A549 (cell line): Measurements from ENCODE around the gene EEIG1.

ENCODE experiments used
- BHLHE40 ChIP-seq: IDR thresholded peaks from 2 replicates; pipeline ENCODE4 v1.6.1; 2012; ENCODE audit warnings: low read depth, low read length, inconsistent platforms
- CEBPB ChIP-seq, 2 experiments: fragments of >200 bp in 1 of 2; sonication (Bioruptor Twin) in 1 of 2; formaldehyde crosslinking in 1 of 2; IDR thresholded peaks; 2 replicates each; pipeline ENCODE4 v1.6.1; 2012 to 2016
- CHD4 ChIP-seq: fragments of 200-600 bp; sonication (generic); IDR thresholded peaks from 2 replicates; pipeline ENCODE4 v1.6.1; 2016; ENCODE audit warnings: antibody characterized with exemption, mild to moderate bottlenecking, borderline replicate concordance
- CTCF ChIP-seq: fragments of >200 bp; sonication (Bioruptor Twin); formaldehyde crosslinking; IDR thresholded peaks from 3 replicates; pipeline ENCODE4 v1.5.1; 2016
- EP300 ChIP-seq, 2 experiments: fragments of >200 bp; sonication (Bioruptor Twin); formaldehyde crosslinking; IDR thresholded peaks; 2 replicates in 1 of 2; 3 replicates in 1 of 2; pipeline ENCODE4 v1.6.1; 2016 to 2017
- GATA3 ChIP-seq: IDR thresholded peaks from 2 replicates; pipeline ENCODE4 v1.6.1; 2012; ENCODE audit warnings: borderline replicate concordance
- MAFK ChIP-seq: fragments of 450-650 bp; IDR thresholded peaks from 2 replicates; pipeline ENCODE4 v1.6.1; 2014; ENCODE audit not compliant: partially characterized antibody
- PBX3 ChIP-seq: IDR thresholded peaks from 2 replicates; pipeline ENCODE4 v1.6.1; 2012
- POLR2A ChIP-seq: IDR thresholded peaks from 2 replicates; pipeline ENCODE4 v1.6.1; 2012; ENCODE audit warnings: mild to moderate bottlenecking, low read length
- RAD21 ChIP-seq, 2 experiments: fragments of >200 bp in 1 of 2; sonication (Bioruptor Twin) in 1 of 2; formaldehyde crosslinking in 1 of 2; IDR thresholded peaks in 1 of 2; conservative IDR thresholded peaks in 1 of 2; 2 replicates in 1 of 2; 3 replicates in 1 of 2; pipeline ENCODE4 v1.6.1; 2012 to 2018; ENCODE audit warnings: inconsistent platforms in 1 of 2
- RARB ChIP-seq: fragments of 250-450 bp; sonication (Bioruptor Pico); IDR thresholded peaks from 2 replicates; pipeline ENCODE4 v1.8.0; 2021; ENCODE audit warnings: mild to moderate bottlenecking, moderate library complexity
- REST ChIP-seq: fragments of 200-600 bp; sonication (generic); IDR thresholded peaks from 2 replicates; pipeline ENCODE4 v1.6.1; 2016; ENCODE audit warnings: antibody characterized with exemption, mild to moderate bottlenecking, moderate library complexity
- TF ChIP-seq, protein P1 (sequence below): IDR thresholded peaks from 2 replicates; pipeline ENCODE4 v1.6.1; 2012
- TF ChIP-seq, protein P2 (sequence below): fragments of 150-350 bp; IDR thresholded peaks from 2 replicates; pipeline ENCODE4 v1.6.1; 2014; ENCODE audit warnings: low read depth, mild to moderate bottlenecking, low read length

DNA sequence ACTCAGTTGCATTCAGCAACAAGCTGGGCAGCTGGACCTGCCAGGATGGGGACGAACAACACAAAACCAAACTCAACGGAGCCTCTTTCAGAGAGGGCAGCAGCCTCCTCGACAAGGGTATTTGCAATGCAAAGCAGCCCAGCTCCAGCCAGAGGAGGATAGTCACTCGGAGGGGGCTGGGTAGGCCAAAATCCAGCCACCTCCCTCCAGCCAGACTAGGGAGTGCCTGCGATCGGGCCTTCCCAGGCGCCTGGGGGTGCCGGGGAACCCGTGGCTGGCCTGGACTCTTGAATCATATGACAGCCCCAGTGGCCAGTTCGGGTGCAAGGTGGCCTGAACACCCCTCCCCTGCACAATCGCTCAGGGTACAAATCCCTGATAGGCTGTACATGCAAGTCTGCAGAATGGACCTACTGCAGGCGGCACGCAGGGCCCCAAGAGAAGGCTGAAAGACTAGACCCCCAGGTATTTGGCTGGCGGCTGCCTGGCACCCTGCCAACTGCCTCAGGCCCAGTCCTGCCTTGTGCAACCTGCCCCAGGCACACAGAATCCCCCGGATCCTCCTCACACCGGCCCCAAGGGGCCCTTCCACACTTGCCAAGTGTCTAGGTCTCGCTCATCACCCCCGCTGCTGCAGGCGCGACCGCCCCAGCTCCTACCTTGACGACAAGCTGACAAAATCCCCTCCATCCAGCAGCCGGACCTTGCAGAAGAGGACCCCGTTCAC is 1.3 kb downstream of the EEIG1 start:
- TF ChIP-seq CHD4 (no peak), CTCF (no peak), POLR2A (no peak), BHLHE40 (no peak), EP300 (IDR thresholded peaks at IDR 0.05) (no peak), RAD21 (conservative IDR thresholded peaks at IDR 0.05 in 1 of 2, IDR thresholded peaks at IDR 0.05 in 1 of 2) (no peak), MAFK (no peak), GATA3 (no peak), RARB (CRISPR knock-in tag) (no peak), REST (no peak), CEBPB (IDR thresholded peaks at IDR 0.05) (peak in 1 of 2 experiments; percentile 55; a peak in 2 of 4 replicates), PBX3 (no peak)
- TF ChIP-seq, protein P1, sequence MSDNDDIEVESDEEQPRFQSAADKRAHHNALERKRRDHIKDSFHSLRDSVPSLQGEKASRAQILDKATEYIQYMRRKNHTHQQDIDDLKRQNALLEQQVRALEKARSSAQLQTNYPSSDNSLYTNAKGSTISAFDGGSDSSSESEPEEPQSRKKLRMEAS: no peak
- TF ChIP-seq, protein P2, sequence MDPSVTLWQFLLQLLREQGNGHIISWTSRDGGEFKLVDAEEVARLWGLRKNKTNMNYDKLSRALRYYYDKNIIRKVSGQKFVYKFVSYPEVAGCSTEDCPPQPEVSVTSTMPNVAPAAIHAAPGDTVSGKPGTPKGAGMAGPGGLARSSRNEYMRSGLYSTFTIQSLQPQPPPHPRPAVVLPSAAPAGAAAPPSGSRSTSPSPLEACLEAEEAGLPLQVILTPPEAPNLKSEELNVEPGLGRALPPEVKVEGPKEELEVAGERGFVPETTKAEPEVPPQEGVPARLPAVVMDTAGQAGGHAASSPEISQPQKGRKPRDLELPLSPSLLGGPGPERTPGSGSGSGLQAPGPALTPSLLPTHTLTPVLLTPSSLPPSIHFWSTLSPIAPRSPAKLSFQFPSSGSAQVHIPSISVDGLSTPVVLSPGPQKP: no peak
